Islet precursor cell (in vitro differentiated cells): ENCODE data around the gene DNASE2.
"Not testable (repeated sequence)": the region's sequence is repeated elsewhere in the genome, so short reads cannot be mapped to it uniquely, and the experiment has no call there.

ENCODE experiments used
- DNase-seq: peaks from one replicate; pipeline ENCODE4 v3.0.0-alpha.2; 2018

The DNASE2 gene

DNA sequence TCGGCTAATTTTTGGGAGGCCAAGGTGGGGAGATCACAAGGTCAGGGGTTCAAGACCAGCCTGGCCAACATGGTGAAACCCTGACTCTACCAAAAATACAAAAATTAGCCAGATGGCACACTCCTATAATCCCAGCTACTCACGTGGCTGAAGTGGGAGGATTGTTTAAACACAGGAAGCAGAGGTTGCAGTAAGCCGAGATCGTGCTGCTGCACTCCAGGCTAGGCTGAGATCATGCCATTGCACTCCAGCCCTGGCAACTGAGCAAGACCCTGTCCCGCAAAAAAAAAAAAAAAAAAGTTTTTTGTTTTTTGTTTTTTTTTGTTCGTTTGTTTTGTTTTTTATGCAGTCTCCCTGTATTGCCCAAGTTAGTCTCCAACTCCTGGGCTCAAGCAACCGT lies 21.7 kb downstream of the DNASE2 start:
- no peak for DNase-seq

GRCh38 chr19:12858041-12858928 lies 23.0 kb downstream of the DNASE2 start:
- no peak for DNase-seq

DNA sequence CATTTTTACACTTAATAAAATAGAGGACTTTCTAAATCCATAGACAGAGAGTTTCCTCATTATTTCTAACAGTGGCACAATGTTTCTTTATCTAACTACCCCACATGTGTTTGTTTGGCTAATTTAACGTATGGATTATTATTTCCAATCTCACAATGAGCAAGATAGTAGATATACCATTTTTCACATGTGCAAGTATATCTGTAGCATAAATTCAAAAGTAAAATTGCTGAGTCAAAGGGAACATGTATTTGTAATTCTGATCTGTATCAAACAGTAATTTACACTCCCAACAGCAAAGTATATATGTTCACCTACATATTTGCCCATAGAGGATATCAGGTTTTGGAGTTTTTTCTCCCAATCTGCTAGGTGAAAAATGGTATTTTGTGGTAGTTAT lies 24.6 kb downstream of the DNASE2 start:
- DNase-seq = no peak

DNA sequence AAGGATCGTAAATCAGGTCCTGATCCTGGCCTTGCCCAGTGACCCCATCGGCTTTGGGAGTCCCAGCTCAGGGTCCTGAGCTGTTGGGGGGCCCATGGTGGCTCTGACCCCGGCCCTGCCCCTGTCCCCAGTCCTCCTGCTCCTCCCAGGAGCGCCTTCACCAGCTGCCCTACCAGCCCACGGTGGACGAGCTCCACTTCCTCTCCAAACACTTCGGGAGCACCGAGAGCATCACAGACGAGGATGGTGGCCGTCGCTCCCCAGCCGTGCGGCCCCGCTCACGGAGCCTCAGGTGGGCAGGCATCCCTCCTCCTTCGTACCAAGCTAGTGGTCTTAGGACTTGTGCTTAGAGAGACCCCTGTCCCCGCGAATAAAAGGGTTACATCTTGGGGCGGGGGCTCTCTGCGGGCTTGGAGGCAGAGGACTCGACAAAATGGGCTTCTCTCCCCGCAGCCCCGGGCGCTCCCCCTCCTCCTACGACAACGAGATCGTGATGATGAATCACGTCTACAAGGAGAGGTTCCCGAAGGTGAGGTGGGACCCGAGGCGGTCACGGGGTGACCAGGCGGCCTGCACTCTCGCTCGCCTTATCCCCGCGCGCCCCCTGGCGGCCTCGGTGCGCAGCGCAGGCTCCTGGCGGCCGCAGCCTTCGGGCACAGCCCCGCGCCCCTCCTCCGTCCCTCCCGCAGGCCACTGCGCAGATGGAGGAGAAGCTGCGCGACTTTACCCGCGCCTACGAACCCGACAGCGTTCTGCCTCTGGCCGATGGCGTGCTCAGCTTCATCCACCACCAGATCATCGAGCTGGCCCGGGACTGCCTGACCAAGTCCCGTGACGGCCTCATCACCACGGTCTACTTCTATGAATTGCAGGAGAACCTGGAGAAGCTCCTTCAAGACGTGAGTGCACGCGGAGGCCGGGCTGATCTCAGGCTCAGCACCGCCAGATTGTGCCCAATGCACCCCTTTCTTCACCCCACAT lies 33.8 kb downstream of the DNASE2 start:
- peak; percentile 94 for DNase-seq

GRCh38 chr19:12846613-12847012 lies 34.6 kb downstream of the DNASE2 start:
- not testable (repeated sequence) for DNase-seq

GRCh38 chr19:12843999-12844732 lies 37.1 kb downstream of the DNASE2 start:
- DNase-seq = no peak

DNA sequence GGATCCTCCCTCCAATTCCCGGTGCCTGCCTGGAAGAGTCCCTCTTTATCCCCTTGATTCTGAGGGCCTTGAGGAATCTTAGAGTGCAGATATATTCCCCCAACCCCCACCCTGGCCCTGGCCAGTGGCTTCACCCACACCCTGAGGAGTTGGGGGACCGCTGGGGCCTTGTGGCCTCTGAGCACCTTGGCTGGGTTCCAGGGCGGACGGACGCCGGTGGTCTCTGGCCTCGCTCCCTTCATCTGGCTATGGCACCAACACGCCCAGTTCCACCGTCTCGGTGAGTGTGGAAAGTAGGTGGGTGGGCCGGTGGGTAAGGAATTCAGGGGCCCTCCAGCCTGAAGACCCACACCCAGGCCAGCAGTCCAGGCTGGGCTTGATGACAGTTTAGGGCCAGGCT lies 37.9 kb downstream of the DNASE2 start:
- DNase-seq = no peak

GRCh38 chr19:12842511-12842910 lies 38.7 kb downstream of the DNASE2 start:
- DNase-seq = no peak

GRCh38 chr19:12841094-12841493 lies 40.2 kb downstream of the DNASE2 start:
- peak; percentile 94 for DNase-seq

GRCh38 chr19:12840091-12841079 lies 40.9 kb downstream of the DNASE2 start:
- DNase-seq = peak; percentile 97

DNA sequence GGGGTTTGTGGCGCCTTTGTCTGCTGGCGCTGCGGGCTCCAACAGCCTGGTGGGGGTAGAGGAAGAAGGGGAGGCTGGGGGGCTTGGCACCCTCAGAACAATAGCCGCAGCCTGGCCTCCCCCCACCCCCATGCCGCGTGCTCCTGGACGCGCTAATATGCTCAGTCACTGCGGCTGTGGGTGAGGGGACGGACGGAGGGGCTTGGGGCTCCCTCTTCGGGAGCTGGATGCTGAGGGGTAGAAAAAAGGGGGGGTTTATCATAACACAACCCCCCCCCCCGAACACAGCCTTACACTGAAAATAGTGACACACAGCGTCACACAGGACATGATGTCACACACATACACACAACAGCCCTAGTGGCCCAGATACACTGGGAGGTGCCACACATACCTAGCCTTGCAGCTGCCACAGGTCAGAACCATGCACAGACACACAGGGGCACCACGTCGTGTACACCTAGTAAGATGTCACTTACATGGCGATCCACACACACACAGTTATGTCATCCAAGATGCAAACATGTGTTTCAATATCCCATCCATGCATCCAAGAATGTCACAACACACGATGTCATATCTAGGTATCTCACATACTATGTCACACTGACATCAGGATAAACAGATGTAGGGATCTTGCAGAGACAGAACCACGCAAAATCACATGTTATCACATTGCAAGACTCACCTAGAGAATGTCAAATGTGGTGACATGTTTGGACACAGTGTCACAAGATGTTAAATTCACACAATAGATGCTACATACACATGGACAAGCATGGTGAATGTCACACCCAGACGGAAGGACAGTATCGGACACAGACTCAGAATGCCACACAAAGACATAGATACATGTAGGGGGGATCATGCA lies 42.1 kb downstream of the DNASE2 start:
- no peak for DNase-seq

- peak; percentile 76 for DNase-seq
These were observed 42.9 kb downstream of the DNASE2 start, which contains the start of gene MAST1 for GRCh38 chr19:12838182-12838885. MAST1 (plus strand) TSS chr19:12838515; CDS start chr19:12838573, 58 bp downstream.

GRCh38 chr19:12837225-12837624 lies 44.0 kb downstream of the DNASE2 start:
- DNase-seq = peak; percentile 66

DNA sequence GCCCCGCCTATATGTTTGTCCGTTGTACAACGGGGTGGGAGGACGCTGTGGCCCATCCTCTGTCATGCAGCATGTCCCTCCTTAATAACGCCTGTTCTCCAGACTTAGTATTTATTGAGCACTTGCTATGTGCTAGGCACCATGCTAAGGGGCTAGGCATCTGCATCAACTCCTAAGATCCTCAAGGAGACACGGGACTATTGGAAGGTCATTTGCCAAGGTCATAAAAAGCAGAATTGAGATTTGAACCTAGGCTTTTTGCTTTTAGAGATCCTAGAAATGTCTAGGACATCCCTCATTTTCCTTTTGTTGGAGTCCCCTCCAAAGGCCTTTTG lies 44.8 kb downstream of the DNASE2 start:
- DNase-seq = no peak

- peak; percentile 68 for DNase-seq
These were observed 46.1 kb downstream of the DNASE2 start for GRCh38 chr19:12834976-12835757.

GRCh38 chr19:12834566-12834943 lies 46.7 kb downstream of the DNASE2 start, which contains the start of gene RTBDN:
RTBDN (minus strand) TSS chr19:12834579; CDS start chr19:12829979, 4,600 bp downstream.
- DNase-seq = peak; percentile 66

DNA sequence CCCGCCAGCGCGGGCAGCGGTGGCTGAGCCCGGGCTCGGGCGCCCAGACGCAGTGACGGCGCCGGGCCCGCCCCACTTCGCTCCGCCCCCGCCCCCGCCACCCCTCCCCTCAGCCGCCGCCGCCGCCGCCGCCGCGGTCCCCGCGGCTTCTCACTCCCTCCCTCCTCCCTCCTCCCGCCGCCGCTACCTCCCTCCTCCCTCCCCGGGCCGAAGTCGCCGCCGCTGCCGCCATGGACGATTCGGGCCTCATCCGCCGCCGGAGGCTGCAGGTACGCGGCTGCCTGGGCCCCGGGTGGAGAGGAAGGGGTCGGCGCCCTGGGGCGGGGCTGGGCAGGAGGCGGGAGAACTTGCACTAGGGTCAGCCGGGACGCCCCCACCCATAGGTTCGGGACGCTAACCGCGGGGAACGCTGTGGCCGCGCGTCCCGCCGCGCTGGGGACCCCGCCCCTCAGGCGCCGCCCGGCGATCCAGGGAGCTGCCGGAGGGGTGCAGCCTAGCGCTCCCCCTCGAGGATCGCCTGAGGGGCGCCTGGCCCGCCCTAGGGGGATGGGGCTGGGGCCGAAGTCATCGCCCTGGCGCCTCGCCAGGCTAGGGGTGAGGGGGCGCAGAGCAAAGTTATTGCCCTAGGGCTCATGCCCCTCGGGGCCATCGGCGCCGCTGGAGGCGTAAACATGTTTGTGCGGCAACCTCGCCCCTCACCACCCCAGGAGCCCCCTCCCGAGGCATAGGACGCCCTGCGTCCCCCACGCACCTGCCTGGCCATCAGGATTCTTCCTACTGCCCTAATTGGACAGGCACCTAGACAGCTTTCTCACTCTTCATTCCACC lies 47.3 kb downstream of the DNASE2 start:
- DNase-seq = peak; percentile 81

DNA sequence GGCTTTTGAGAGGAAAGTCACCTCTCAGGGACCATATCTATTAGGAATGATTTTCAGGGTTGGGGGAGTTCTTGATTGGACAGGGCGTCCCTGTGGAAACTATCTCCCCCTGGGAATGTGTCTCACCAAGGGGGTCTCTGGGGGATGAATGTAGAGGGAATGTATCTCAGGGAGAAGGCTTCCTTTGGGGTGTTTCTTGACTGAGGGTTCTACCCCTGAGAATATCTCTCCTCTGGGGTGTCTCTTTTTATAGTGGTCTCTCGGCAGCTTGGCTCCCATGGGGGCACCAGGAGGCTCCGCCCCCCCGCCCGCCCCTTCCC lies 47.9 kb downstream of the DNASE2 start:
- DNase-seq = no peak
